Fibroblast of mammary gland (primary cell): ENCODE data around the gene SLC22A1.
"Not testable (repeated sequence)": the region's sequence is repeated elsewhere in the genome, so short reads cannot be mapped to it uniquely, and the experiment has no call there.

ENCODE experiments used
- DNase-seq: peaks from one replicate; pipeline ENCODE4 v3.0.0-alpha.2; 2010; ENCODE audit warnings: low read depth
- H3K4me3 ChIP-seq: 2 replicates; pipeline ENCODE4 v1.5.1; 2011; ENCODE audit warnings: low read depth, mild to moderate bottlenecking, low read length, moderate library complexity; ENCODE audit not compliant: control insufficient read depth
- TF ChIP-seq, protein P1 (sequence below): conservative IDR thresholded peaks from 2 replicates; pipeline ENCODE4 v1.5.1; 2011; ENCODE audit warnings: low read depth, low read length, inconsistent platforms; ENCODE audit not compliant: control insufficient read depth, insufficient read depth

SLC22A1 gene

DNA sequence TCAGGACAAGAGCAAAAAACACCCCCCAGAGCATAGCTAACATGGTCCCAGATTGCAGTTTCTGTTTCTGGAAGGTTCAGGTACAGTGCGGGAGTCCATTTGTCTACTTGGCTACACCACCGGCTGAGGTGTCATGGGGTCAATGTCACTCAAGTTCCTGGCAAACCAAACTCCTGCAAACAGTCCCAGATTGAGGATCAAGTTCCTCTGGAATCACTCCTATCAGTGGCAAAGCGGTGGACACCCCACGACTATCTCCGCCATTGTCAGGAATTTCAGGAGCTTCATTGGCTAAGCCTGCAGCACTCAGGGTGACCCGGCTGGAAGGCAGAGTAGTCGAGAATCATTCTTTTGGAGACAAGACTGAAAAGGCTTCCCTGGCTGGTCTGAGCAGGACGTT lies 41.8 kb downstream of the SLC22A1 start:
- DNase-seq, result no peak
- no peak overlapping the region for H3K4me3 ChIP-seq
- TF ChIP-seq, protein P1, sequence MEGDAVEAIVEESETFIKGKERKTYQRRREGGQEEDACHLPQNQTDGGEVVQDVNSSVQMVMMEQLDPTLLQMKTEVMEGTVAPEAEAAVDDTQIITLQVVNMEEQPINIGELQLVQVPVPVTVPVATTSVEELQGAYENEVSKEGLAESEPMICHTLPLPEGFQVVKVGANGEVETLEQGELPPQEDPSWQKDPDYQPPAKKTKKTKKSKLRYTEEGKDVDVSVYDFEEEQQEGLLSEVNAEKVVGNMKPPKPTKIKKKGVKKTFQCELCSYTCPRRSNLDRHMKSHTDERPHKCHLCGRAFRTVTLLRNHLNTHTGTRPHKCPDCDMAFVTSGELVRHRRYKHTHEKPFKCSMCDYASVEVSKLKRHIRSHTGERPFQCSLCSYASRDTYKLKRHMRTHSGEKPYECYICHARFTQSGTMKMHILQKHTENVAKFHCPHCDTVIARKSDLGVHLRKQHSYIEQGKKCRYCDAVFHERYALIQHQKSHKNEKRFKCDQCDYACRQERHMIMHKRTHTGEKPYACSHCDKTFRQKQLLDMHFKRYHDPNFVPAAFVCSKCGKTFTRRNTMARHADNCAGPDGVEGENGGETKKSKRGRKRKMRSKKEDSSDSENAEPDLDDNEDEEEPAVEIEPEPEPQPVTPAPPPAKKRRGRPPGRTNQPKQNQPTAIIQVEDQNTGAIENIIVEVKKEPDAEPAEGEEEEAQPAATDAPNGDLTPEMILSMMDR, result no peak

DNA sequence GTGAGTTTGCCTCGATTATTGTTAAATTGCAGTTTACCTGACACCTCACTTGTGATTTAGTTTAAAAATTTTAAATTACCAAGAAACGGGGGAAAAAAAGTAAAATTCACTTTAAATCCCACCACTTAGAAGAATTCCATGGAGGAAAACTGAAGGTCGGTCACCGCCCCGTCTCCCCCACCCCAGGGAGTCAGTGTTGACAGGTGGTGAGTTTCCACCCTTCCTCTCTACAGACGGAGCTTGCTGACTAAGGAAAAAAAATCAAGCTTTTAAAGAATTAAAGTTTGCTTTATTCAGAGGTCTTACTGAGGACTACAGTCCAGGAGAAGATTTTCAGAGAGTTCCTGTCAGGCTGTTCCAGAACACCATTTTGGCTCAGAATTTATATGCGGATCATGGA lies 42.3 kb downstream of the SLC22A1 start:
- TF ChIP-seq, protein P1, result no peak
- no peak overlapping the region for H3K4me3 ChIP-seq
- no peak for DNase-seq

- H3K4me3 ChIP-seq, DNase-seq: not testable (repeated sequence)
These were observed 44.3 kb downstream of the SLC22A1 start for GRCh38 chr6:160165928-160166327.

DNA sequence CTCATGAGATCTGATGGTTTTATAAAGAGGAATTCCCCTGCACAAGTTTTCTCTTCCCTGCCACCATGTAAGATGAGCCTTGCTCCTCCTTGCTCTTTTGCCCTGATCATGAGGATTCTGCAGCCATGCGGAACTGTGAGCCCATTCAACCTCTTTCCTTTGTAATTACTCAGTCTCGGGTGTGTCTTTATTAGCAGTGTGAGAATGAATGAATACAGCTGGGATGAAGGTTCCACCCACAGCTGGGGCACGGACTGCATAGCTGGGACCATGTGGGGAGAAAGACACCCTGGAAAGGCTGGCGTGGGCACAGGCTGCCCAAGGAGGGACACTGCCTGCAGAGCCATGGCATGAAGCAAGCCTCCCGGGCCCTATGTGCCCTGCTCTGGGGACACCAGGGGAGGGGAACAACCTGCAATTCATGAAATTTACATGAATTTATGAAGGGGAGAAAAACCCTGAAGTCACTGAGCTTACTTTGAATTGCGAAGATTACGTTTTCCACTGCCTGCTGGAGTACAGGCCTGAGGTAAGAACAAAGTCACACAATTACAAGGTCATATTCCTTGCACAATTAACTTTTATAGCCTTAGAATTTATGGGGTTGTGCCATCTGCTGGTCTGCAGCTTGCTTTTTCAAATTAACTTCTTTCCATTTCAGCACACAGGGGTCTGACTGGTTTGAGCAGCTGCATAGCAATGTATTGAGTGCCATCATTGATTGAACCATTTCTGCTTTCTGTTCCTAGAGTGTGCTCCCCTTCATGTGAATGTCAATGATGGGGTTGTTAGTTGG lies 46.2 kb downstream of the SLC22A1 start:
- TF ChIP-seq, protein P1, result no peak
- H3K4me3 ChIP-seq, result no peak overlapping the region
- DNase-seq, result no peak

- no peak for DNase-seq
- no peak overlapping the region for H3K4me3 ChIP-seq
- TF ChIP-seq, protein P1, result no peak
These were observed 48.5 kb downstream of the SLC22A1 start for GRCh38 chr6:160170018-160170680.

DNA sequence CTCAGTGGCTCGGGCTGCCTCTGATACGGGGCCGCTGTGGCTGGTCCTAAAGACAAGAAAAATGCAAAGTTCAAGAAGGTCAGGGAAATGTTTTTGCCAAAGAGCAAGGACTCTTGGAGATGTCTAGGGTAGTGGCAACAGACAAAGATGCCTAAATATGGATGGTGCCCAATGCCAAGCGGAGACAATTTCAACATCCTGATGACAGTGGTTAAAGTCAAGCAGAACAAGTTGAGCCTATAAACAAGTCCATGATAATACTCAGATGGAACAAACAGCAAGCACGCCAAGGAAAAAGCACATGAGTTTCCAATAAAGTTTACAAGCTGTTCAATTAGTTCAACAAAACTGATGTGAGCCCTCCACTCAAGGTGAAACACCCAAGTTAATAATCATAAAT lies 51.1 kb downstream of the SLC22A1 start:
- TF ChIP-seq, protein P1, result no peak
- no peak overlapping the region for H3K4me3 ChIP-seq
- no peak for DNase-seq

GRCh38 chr6:160173806-160174527 lies 52.4 kb downstream of the SLC22A1 start:
- TF ChIP-seq, protein P1, result no peak
- no peak for DNase-seq
- no peak overlapping the region for H3K4me3 ChIP-seq
